Left colon (tissue), 2 donors: ENCODE results near the gene ACSS3. TPM values are rescaled to one million over a fixed set of nuclear protein-coding genes. Genes with fewer than 3 reads are reported as not detected.

ENCODE experiments used
- ATAC-seq: fragments of 200-7000 bp; cut with Tn5 transposase; one replicate; pipeline ENCODE4 v1.9.1; 2020; ENCODE audit warnings: mild to moderate bottlenecking, moderate library complexity
- DNase-seq, 2 donors: peaks; one replicate each; pipeline ENCODE4 v3.0.0-alpha.2; 2020
- intact Hi-C, 2 donors: fragments of 100-400 bp; cut with DNase I in 1 of 2; cut with micrococcal nuclease in 1 of 2; formaldehyde crosslinking; loops; one replicate each; pipeline versions ENCODE4 v1.11.2 to v1.14.0; 2022; cut with DNase I, micrococcal nuclease
- total RNA-seq, 2 donors: library from RNA; stranded (reverse); fragmentation: NEBNext Ultra II Directional; extraction: Animal tissue kit (Norgen Biotek cat#: 25700); gene quantifications; one replicate each; pipeline ENCODE4 v1.2.1, GENCODE V29; 2021
- donor health status: DM: no; HTN: no; CAD: no.
- donor health status: DM: yes; HTN: yes; CAD: no.

The ACSS3 gene
- total RNA-seq, 2 donors from 2014 or later = 1.4 to 2.0 TPM

DNA sequence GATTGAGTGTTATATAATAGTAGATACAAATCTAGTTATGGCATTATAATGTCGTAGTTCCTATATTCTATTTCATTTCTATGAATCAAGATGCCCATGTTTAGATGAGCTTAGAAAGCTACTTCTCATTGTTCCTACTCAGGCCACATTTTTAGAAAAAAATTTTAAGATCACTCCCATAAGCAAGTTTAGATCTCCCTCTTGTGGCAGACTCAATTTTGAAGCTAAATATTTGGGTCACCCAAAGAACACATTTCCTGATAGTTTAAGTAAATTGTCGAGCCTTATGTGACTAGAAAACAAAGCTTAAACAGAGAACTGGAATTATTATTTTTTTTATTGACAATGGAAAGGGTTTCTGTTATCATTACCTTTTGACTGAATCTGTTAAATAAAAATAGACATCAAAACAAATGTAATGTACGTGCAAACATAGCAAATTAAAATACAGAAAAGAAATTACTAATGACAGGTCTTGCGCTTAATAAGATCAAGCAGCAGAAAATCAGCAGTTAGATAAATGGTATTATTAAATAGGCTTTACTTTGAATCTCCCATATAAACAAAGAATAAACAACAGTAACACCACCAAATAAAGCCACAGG lies 180.2 kb downstream of the ACSS3 start:
- DNase-seq = no peak
- ATAC-seq = no peak

DNA sequence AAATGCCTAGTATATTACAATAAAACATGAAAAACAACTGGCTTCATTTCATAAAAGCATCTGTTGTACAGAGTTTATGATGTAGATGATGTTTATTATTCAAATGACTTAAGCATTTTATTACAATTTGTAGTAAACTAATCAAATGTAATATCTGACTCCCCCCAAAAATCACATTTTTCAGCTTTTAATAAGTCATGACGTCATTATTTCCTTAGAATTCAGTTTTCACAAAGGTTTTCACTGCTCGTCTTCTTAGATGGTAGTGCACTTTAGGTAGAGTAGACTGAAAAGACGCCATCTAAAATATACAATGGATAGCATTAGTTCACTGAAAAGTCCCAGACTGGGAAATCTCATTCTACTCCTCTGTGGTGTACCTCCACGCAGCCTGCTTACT lies 181.5 kb downstream of the ACSS3 start:
- ATAC-seq (no peak), DNase-seq (no peak)
- intact Hi-C loops = no loop called here

More for the DNA sequence above, 180.2 kb downstream of the ACSS3 start:
- intact Hi-C loops = no loop called here

- intact Hi-C loops = no loop called here
- no peak for ATAC-seq
Observed at GRCh38 chr12:81261508-81262207, 183.8 kb downstream of the ACSS3 start.

GRCh38 chr12:81263072-81263471 lies 185.2 kb downstream of the ACSS3 start:
- intact Hi-C loops = no loop called here
- no peak for DNase-seq
- no peak for ATAC-seq

More at GRCh38 chr12:81261508-81262207, 183.8 kb downstream of the ACSS3 start:
- no peak for DNase-seq

- intact Hi-C loops = no loop called here
- DNase-seq (no peak), ATAC-seq (no peak)
Observed at GRCh38 chr12:81270385-81270784, 192.5 kb downstream of the ACSS3 start.

DNA sequence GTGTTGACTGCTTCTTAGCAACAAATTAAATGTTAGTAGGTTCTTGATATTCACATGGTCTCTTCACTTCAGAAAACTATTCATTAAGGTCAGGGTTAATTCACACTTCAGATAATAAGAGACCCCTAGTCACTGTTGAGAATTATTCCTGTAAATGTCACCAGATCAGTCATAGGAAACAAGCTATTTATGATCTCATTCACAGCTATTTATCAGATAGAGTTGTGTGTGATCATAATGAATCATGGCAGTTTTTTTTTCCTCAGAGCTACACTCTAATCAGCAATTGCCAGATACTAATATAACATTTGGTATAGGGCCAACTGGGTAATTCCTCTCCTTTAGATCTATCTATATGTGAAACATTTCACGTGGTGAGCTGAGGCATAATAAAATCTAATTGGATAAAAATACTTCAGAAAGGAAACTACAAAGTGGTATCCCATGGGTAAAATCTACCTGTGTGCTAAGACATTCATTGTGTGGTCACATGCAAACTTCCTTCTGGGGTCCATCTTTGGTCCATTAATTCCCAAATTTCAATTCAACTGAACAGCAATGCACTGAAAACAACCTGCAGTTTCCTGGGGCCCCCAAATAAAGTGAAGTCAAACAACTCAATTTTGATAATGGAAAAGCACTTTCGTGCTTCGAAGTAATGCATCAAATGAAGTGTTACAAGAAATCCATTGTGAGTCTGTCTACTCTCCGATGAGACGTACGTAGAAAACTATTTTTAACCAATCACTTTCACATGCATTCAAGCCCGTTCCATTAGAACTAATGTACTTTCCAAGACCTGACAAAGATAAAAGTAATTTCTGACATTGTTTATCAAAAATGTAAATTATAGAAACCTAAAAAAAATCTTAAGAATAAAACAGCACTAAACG lies 197.0 kb downstream of the ACSS3 start:
- DNase-seq = no peak
- ATAC-seq = no peak
- intact Hi-C loops = no loop called here

- DNase-seq = no peak
- ATAC-seq = no peak
- intact Hi-C loops = no loop called here
Observed at GRCh38 chr12:81284137-81284536, 206.3 kb downstream of the ACSS3 start.

GRCh38 chr12:81288651-81289050 lies 210.8 kb downstream of the ACSS3 start:
- intact Hi-C loops = no loop called here
- no peak for DNase-seq
- no peak for ATAC-seq

DNA sequence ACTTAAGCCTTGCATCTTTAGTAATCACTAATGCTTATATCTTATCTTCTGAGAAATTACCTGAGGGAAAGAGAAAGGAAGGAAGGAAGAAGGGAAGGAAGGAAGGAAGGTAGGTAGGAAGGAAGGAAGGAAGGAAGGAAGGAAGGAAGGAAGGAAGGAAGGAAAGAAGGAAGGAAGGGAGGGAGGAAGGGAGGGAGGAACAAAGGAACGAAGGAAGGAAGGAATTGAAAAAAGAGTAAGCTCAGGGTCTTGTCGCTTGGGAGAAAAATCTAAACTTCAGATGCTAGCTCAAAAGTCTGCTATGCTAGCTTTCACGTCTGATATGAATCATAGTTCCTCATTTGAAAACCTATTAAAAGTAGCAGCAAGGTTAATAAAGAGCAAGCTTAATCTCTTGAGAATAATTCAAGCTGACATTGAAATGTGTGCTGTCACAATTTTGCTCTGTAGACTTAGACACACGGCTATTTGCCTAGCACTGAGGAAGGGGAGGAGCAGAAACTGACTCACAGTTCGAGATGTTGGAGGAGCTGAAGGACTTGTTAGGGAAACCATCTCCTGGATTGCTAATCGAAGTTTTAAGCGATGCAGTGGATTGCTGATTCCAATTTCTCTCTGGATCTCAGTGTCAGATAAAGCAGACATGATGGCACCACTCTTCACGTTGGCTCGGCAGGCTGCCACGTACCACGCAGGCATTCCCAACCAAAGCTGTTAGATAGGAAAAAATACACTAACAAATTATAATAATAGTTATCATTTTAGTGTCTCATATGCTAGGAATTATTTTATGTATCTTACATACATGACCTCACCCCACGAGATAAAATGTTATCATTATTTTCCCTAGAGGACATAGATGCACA lies 216.7 kb downstream of the ACSS3 start:
- intact Hi-C loops = no loop called here
- DNase-seq = no peak
- no peak for ATAC-seq

DNA sequence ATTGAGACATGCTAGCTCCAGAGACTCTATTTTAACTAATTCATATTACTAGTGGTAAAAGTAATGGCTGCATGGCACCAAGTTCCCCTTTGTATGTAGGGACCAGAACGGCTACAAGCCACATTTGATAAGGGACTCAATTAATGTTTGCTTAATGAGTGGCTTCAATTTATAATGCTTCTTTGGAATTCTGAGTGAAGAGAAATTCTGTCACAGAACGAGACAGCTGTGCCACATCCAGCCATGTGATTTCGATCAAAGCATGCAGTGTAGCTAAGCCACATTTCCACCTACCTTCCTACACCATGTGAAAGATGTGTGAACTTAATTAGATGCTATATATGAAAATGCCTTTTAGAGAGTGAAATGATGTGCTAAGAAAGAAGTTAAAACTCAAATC lies 217.4 kb downstream of the ACSS3 start:
- intact Hi-C loops = no loop called here
- ATAC-seq (no peak), DNase-seq (no peak)

- ATAC-seq (no peak), DNase-seq (no peak)
- intact Hi-C loops = no loop called here
Observed at GRCh38 chr12:81296556-81297305, 218.9 kb downstream of the ACSS3 start.

DNA sequence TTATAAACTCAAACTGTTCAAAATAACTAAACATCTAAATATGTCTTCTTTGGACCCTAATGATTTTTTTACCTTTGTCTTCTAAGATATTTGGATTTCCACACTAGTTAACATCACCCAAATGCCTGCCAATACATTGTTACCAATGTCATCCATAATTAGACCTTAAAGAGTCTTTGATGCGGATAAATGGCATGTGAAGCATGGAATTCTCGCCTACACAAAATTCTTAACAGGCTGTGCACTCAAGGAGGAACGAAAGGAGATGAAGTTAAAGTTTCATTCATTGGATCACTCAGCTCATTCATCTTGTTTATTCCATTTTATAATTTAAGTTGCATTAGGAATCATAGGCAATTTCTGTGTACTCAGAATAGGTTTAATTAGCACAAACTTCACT lies 219.7 kb downstream of the ACSS3 start:
- DNase-seq = no peak
- no peak for ATAC-seq
- intact Hi-C loops = no loop called here

DNA sequence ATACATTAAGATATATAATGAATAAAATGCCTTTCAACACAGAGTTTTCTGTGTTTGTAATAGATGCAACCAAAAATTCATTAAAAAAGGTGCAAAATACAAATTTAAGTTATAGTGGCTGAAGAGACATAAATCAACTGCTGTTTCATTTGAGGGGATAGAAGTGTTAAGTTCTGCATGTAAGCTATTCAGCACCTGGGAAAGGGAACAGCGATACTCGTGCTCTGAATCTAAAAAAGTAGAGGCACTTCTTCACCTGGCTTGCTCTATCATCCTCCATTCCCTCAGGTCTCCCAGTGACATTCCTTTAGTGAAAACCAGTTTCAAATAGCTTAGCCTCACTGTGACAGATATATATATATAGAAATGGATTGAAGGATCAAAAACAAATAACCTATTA lies 222.6 kb downstream of the ACSS3 start:
- no peak for DNase-seq
- intact Hi-C loops = no loop called here
- ATAC-seq = no peak

- ATAC-seq = no peak
- intact Hi-C loops = no loop called here
- DNase-seq = no peak
Observed at GRCh38 chr12:81303935-81304334, 226.1 kb downstream of the ACSS3 start.
